Measurements from ENCODE around the gene CERKL. TPM values are rescaled to one million over a fixed set of nuclear protein-coding genes. Genes with fewer than 3 reads are reported as not detected.

The CERKL gene
- total and polyA plus RNA-seq, 12 donors: not detected

- peaks cover 0 to 16% (median 0%) of the 10 kb centered on the region in 7 donors for H3K27me3 ChIP-seq
- H3K4me1 ChIP-seq: no peaks in the 10 kb centered on the region
- no peaks in the 10 kb centered on the region for H3K36me3 ChIP-seq
- 85 to 88% methylated on average over 2 of the region's 2 CpGs for WGBS, 2 donors
- TF ChIP-seq CTCF (IDR thresholded peaks at IDR 0.05): no peak
- ATAC-seq (no peak), DNase-seq (no peak)
- H3K27ac ChIP-seq: no peak overlapping the region
- no peaks in the 10 kb centered on the region for H3K9me3 ChIP-seq
- intact Hi-C loops (cut with DNase I): loop anchor here in 6 of 10 donors (5.0 to 10.0 kb wide), 2 partner anchors 142 to 145 kb away; no protein-coding TSS in a partner anchor
- H3K4me3 ChIP-seq: no peak overlapping the region
These were observed 86.8 kb downstream of the CERKL start for GRCh38 chr2:181570059-181570458.

GRCh38 chr2:181566334-181567032 is 90.4 kb downstream of the CERKL start:
- intact Hi-C loops (cut with DNase I): no loop called here
- 80 to 81% methylated on average over 6 of the region's 6 CpGs for WGBS, 2 donors
- no peak for TF ChIP-seq CTCF (IDR thresholded peaks at IDR 0.05)
- Histone ChIP-seq H3K4me3 (no peak overlapping the region), H3K27ac (no peak overlapping the region), H3K4me1 (no peaks in the 10 kb centered on the region), H3K9me3 (no peaks in the 10 kb centered on the region), H3K36me3 (no peaks in the 10 kb centered on the region), H3K27me3 (no peaks in the 10 kb centered on the region)
- ATAC-seq (no peak), DNase-seq (no peak)

GRCh38 chr2:181563101-181563692 is 93.7 kb downstream of the CERKL start:
- no peak overlapping the region for H3K4me3 ChIP-seq
- no peaks in the 10 kb centered on the region for H3K4me1 ChIP-seq
- H3K27me3 ChIP-seq: no peaks in the 10 kb centered on the region
- DNase-seq (no peak), ATAC-seq (no peak)
- H3K27ac ChIP-seq: no peak overlapping the region
- no peak for TF ChIP-seq CTCF (IDR thresholded peaks at IDR 0.05)
- H3K36me3 ChIP-seq: no peaks in the 10 kb centered on the region
- intact Hi-C loops (cut with DNase I): no loop called here
- H3K9me3 ChIP-seq: no peaks in the 10 kb centered on the region
- 20 to 39% methylated on average over 1 of the region's 1 CpG for WGBS, 2 donors

- Histone ChIP-seq H3K4me3 (no peak overlapping the region), H3K4me1 (no peaks in the 10 kb centered on the region), H3K27me3 (no peaks in the 10 kb centered on the region), H3K27ac (no peak overlapping the region), H3K9me3 (no peaks in the 10 kb centered on the region), H3K36me3 (no peaks in the 10 kb centered on the region)
- no peak for ATAC-seq
- 70 to 84% methylated on average over 2 of the region's 2 CpGs for WGBS, 2 donors
- DNase-seq: no peak
- TF ChIP-seq CTCF (IDR thresholded peaks at IDR 0.05): no peak
- intact Hi-C loops (cut with DNase I): no loop called here
These were observed 98.5 kb downstream of the CERKL start for GRCh38 chr2:181558371-181558770.
